GM15510 (cell line): Measurements from ENCODE around the gene UROC1.

Experiments
- POLR2A ChIP-seq: IDR thresholded peaks from 3 replicates; pipeline ENCODE4 v1.6.1; 2011; ENCODE audit warnings: borderline replicate concordance; ENCODE audit not compliant: insufficient read length; ENCODE audit errors: extremely low read depth

The UROC1 gene

DNA sequence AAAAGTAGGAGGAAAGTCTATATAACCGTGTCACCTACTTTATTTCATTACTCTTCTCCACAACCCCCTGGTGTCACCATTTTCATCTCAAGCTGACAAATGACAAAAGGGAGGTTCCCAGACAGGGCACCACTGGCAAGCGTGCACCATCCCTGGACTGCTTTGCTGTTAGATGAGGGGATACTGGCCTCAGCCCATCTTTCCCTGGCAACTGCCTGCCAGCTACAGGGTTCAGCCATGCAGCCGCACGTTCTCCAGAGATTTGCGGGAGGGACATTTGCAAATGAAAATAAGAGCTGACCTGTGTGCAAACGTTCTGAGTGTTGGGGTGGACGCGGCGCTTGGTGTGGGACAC is 660 bp downstream of the UROC1 start:
- no peak for TF ChIP-seq POLR2A

GRCh38 chr3:126516152-126516935 is 1.2 kb downstream of the UROC1 start:
- TF ChIP-seq POLR2A = no peak

GRCh38 chr3:126515066-126515706 is 2.4 kb downstream of the UROC1 start:
- TF ChIP-seq POLR2A = no peak

- TF ChIP-seq POLR2A = no peak
Measured at GRCh38 chr3:126514161-126514560, 3.4 kb downstream of the UROC1 start.

GRCh38 chr3:126512916-126513650 is 4.5 kb downstream of the UROC1 start:
- no peak for TF ChIP-seq POLR2A

GRCh38 chr3:126512026-126512425 is 5.5 kb downstream of the UROC1 start:
- no peak for TF ChIP-seq POLR2A

DNA sequence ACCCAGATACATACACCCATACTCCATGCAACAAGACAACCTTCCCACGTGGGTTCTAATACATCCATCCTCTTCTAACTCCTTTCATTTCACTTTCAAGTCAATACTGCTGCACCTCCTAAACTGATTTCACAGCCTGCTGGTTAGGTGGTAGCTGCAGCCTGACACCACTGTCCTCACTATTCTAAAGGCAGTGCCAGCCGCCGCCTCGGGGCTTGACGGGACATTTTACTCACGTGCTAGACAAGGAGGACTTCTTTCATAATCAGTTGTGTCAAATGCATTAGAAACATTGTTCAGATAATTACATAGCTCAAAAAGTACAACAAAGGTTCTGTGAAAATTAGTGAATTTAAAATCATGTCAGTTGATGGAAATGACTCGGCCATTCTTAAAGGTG is 6.3 kb downstream of the UROC1 start:
- TF ChIP-seq POLR2A = no peak

DNA sequence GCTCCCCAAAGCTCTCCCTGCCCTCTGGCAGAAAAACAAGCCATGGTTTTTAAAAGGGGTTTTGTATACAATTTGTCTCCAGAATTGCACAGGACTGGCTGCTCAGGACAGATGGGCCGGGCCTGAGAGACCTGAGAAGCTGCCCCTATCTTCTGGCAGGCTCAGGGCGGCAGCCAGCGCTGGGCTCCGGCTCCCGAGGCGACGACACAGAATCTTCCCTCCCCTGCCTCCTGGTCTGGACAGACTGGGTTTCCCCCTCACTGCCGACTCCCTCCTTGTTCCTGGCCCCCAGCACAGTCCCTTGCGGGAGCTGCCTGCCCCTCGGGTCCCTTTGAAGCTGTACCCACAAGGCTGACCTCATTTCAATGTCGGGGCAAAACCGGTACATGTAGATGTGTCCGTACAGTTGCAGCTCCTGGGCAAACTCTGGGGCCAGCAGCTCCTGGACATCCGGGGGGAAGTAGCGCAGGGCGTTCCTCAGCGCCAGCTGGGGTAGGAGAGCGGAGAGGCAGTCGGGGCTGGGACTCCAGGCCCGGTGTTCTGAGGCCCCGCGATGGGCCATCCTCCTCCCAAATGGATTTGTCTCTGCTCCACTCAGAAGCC is 7.2 kb downstream of the UROC1 start:
- TF ChIP-seq POLR2A = no peak

DNA sequence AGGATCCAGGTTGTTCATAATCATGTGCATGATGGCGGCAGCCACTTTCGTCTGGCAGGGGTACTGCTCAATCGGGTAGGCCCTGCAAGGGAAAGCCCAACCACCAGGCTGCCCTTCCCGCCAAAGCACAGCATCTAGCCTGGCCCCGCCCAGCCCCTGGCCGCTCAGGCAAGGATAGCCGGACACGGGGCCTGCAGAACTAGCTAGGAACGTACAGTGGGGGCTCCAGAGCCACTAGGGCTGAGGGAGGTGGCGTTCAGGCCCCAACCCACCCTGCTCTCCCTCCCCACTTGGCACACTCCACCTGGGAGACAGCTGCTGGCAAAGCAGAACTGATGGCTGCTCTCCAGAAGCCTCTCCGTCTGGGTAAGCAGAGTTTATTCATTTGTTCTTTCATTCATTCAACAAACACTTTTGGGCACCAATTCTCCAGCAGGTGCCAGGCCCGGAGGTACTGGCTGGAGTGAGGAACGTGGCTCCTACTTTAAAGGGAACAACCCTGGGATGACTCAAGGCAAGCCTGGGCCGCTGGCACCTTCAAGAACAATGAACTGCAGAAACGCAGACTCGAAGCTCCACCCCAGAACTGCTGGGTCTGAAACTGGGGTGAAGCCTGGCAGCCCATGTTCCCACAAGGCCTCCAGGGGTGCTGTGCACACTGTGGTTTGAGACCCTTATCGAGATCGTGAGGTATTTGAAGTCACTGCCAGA is 7.8 kb downstream of the UROC1 start:
- TF ChIP-seq POLR2A = no peak

DNA sequence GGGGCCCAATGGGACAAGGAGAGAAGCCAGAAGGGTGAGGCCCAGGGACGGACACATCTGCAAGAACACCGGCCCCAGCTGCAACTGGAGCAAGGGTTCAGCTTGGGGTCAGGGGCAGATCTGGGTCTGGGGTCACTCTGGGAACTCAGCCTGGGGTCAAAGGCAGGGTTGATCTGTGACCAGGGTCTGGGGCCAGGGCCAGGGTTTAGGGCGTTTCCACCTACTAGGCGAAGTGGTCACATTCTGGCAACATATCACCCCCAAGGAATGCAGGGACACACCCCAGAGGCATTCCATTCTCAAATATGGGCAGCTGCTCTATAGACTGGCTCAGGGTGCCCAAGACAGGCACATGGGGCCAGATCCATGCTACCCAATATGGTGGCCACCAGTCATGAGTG is 9.0 kb downstream of the UROC1 start:
- no peak for TF ChIP-seq POLR2A

DNA sequence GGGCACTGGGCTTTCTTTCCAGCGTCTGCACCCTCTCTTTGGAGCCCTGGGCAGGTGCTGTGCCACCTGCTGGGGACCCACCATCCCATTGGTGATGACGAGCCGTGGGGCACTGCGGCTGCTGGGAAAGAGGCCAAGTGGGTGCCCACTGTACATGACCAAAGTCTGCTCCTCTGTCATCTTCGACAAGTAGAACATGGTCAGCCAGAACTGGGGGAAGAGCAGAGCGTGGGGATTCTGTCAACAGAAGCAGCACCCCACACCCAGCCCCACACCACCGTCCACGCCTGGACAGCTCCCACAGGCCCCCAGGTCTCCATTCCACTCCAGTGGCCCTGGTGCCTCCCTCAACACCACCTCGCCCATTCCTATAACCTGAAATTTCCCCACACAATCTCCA is 9.7 kb downstream of the UROC1 start:
- TF ChIP-seq POLR2A = no peak

- TF ChIP-seq POLR2A = no peak
Measured at GRCh38 chr3:126503701-126504100, 13.9 kb downstream of the UROC1 start.

DNA sequence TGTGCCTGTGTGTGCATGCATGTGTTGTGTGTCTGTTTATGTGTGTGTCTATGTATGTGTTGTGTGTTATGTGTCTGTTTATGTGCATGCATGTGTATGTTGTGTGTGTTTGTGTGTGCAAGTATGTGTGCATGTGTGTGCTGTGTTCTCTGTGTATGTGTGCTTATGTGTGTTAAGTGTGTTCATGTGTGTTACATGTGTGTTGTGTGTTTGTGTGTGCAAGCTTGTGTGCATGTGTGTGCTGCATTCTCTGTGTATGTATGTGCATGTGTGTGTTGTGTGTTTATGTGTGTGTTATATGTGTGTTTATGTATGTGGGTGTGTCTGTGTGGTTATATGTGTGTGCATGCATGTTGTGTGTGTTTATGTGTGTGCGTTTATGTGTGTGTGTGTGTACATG is 14.9 kb downstream of the UROC1 start:
- TF ChIP-seq POLR2A = no peak

DNA sequence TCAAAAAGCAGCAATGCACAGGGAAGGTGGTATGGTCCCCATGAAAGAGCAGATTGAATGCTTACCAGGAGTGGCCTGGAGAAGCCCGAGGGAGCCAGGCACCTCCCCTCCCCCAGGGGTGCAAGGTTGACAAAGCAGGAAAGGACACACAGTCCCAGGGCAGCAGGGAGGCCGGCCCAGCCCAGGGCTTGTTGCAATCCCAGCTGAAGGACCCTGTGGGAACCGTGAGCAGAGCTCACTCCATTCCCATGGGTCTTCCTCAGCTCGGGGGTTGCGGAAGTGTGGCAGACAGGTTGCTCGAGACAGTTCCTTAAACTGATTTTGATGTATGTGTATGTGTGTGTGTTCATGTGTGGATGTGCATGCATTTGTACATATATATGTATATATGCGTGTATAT is 15.8 kb downstream of the UROC1 start:
- TF ChIP-seq POLR2A = no peak

GRCh38 chr3:126501054-126501453 is 16.5 kb downstream of the UROC1 start:
- no peak for TF ChIP-seq POLR2A
